AG09309 (cell line): ENCODE data around the gene ST3GAL6.
"Not testable (repeated sequence)": the region's sequence is repeated elsewhere in the genome, so short reads cannot be mapped to it uniquely, and the experiment has no call there.

Source experiments
- DNase-seq: peaks from one replicate; pipeline ENCODE4 v3.0.0-alpha.2; 2010; ENCODE audit warnings: low read depth
- H3K4me3 ChIP-seq: 2 replicates; pipeline ENCODE4 v1.5.1; 2011; ENCODE audit warnings: mild to moderate bottlenecking, low read depth, low read length, moderate library complexity; ENCODE audit not compliant: control insufficient read depth
- CTCF ChIP-seq: IDR thresholded peaks from 2 replicates; pipeline ENCODE4 v1.5.1; 2011; ENCODE audit warnings: mild to moderate bottlenecking, low read depth, low read length, inconsistent platforms; ENCODE audit not compliant: insufficient read depth, control insufficient read depth; ENCODE audit errors: missing control alignments

Gene ST3GAL6

DNA sequence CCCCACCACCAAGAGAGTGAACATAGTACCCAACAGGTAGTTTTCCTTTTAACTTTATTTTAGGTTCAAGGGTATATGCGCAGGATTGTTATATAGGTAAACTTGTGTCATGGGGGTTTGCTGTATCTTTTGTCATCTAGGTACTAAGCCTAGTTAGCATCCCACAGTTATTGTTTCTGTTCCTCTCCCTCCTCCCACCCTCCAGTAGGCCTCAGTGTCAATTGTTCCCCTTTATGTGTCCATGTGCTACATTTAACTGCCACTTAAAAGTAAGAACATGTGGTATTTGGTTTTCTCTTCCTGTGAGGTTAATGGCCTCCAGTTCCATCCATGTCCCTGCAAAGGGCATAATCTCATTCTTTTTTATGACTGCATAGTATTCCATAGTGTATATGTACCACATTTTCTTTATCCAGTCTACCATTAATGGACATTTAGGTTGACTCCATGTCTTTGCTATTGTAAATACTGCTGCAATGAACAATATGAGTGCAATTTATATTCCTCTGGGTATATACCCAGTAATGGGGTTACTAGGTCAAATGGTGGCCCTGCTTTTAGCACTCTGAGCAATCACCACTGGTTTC is 66.2 kb downstream of the ST3GAL6 start:
- no peak for DNase-seq
- no peak overlapping the region for H3K4me3 ChIP-seq
- no peak for TF ChIP-seq CTCF

DNA sequence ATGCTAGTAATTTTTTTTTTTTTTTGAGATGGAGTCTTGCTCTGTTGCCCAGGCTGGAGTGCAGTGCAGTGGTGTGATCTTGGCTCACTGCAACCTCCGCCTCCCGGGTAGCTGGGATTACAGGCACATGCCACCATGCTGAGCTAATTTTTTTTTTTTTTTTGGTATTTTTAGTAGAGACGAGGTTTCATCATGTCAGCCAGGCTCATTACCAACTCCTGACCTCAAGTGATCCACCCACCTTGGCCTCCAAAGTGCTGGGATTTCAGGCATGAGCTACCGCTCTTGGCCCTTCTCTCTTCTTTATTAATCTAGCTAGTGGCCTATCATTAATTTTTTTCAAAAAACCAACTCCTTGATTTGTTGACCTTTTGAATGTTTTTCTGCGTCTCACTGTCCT is 67.9 kb downstream of the ST3GAL6 start:
- DNase-seq, H3K4me3 ChIP-seq: not testable (repeated sequence)

- DNase-seq, result no peak
- no peak for TF ChIP-seq CTCF
- H3K4me3 ChIP-seq, result no peak overlapping the region
Measured at GRCh38 chr3:98839846-98840245, 76.7 kb downstream of the ST3GAL6 start.

DNA sequence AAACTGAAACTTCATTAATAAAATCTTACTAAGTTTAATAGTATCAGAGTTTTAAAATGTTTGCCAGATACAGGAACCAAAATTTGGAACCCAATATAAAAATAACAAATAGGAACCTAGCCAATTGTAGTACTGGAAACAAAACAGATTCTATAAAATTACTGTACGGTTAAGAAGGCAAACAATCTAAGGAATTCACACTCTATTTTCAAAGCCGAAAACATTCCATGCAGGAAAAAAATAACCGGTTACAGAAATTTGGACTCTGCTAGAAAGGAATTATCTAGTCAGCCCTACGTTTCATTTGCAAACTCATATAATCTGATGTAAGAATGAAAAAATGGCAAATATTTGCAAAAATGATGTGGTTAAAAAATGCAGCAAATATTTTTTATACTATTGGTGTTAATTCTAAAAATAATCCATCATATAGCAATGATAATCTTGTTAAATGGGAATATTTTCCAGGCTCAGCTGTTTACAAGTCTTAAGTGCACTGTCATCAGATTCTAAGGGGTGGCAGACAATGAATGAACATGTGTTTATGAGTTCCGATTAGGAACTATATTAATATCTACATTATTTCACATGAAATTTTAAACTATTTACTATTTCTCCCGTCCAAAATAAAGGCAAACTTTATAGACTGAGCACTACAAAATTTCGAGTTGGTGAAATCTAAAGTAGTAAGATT is 80.3 kb downstream of the ST3GAL6 start:
- no peak for TF ChIP-seq CTCF
- no peak overlapping the region for H3K4me3 ChIP-seq
- no peak for DNase-seq
